Activated CD4-positive, alpha-beta memory T cell treated with anti-CD3 and anti-CD28 coated beads for 36 hours (primary cell): Measurements from ENCODE around the gene SOAT1. TPM values are rescaled to one million over a fixed set of nuclear protein-coding genes. Genes with fewer than 3 reads are reported as not detected.
"Not testable (repeated sequence)": the region's sequence is repeated elsewhere in the genome, so short reads cannot be mapped to it uniquely, and the experiment has no call there.

Experiments
- CTCF ChIA-PET: fragments of 350-600 bp; sonication (Branson Sonifier 250); formaldehyde crosslinking; loops from one replicate; lab custom pipeline; 2021; ENCODE audit warnings: antibody characterized with exemption, inconsistent platforms; lab: Charles Lee
- POLR2A ChIA-PET: fragments of 350-600 bp; sonication (Branson Sonifier 250); formaldehyde crosslinking; loops from one replicate; lab custom pipeline; 2021; ENCODE audit warnings: antibody characterized with exemption; lab: Charles Lee
- DNase-seq: peaks from one replicate; pipeline ENCODE4 v3.0.0-alpha.2; 2020
- H3K27ac Mint-ChIP-seq: one replicate; pipeline ENCODE4 v1.8.0; 2021; ENCODE audit warnings: mixed read lengths
- H3K27me3 Mint-ChIP-seq: one replicate; pipeline ENCODE4 v1.8.0; 2021; ENCODE audit warnings: mixed read lengths
- H3K36me3 Mint-ChIP-seq: one replicate; pipeline ENCODE4 v1.8.0; 2021; ENCODE audit warnings: mixed read lengths
- H3K4me1 Mint-ChIP-seq: one replicate; pipeline ENCODE4 v1.8.0; 2021; ENCODE audit warnings: low read depth, mixed read lengths
- H3K4me3 Mint-ChIP-seq: one replicate; pipeline ENCODE4 v1.8.0; 2021; ENCODE audit warnings: mild to moderate bottlenecking, mixed read lengths
- H3K9me3 Mint-ChIP-seq: one replicate; pipeline ENCODE4 v1.8.0; 2021; ENCODE audit warnings: mixed read lengths
- intact Hi-C: fragments of 100-400 bp; cut with micrococcal nuclease; formaldehyde crosslinking; loops from one replicate; pipeline ENCODE4 v1.15.1; 2023
- total RNA-seq, 2 experiments: library from RNA; stranded (reverse); gene quantifications; one replicate each; pipeline ENCODE4 v1.2.3, GENCODE V29; 2021

The SOAT1 gene
- total RNA-seq = 10 to 100 TPM; 37.8 to 42.9 TPM

GRCh38 chr1:179293340-179294327 is at the start of gene SOAT1:
Gene SOAT1, plus strand, starts transcription at chr1:179293797. Its CDS starts 8,888 bp downstream, at chr1:179302685.
- ChIA-PET CTCF (interaction anchor here (0.6 to 3.9 kb wide), 11 partner anchors 42 to 521 kb away, joined by 3 to 24 read pairs (median 6); partner anchors contain the start of gene TOR3A), POLR2A (interaction anchor here (0.7 to 1.8 kb wide), 7 partner anchors 9 to 212 kb away, joined by 3 to 9 read pairs (median 4); partner anchors contain the start of genes ABL2, AXDND1 and TOR3A)
- Mint-ChIP-seq H3K4me3 (peak within 1 kb of the TSS; percentile 97), H3K27me3 (no peaks in the 10 kb centered on the region), H3K9me3 (no peaks in the 10 kb centered on the region), H3K4me1 (peaks cover 41% of the 10 kb centered on the region), H3K27ac (peak within 1 kb of the TSS; percentile 91), H3K36me3 (peaks cover 4% of the 10 kb centered on the region)
- intact Hi-C loops = loop anchor here (1.0 to 10.0 kb wide), 10 partner anchors 24 to 589 kb away; partner anchors contain the start of gene TOR1AIP1
- peak; percentile 95 for DNase-seq

GRCh38 chr1:179245426-179245825 is 48.2 kb upstream of the SOAT1 start:
- H3K4me1 Mint-ChIP-seq, H3K9me3 Mint-ChIP-seq, DNase-seq, H3K36me3 Mint-ChIP-seq, H3K27ac Mint-ChIP-seq, CTCF ChIA-PET, intact Hi-C loops, H3K4me3 Mint-ChIP-seq, POLR2A ChIA-PET, H3K27me3 Mint-ChIP-seq: not testable (repeated sequence)

- H3K27ac Mint-ChIP-seq = no peak overlapping the region
- no peaks in the 10 kb centered on the region for H3K27me3 Mint-ChIP-seq
- no peaks in the 10 kb centered on the region for H3K4me1 Mint-ChIP-seq
- ChIA-PET POLR2A (no interaction called here), CTCF (interaction anchor here (0.7 kb wide), 1 partner anchor 474 kb away, joined by 4 read pairs; no protein-coding TSS in a partner anchor)
- intact Hi-C loops = no loop called here
- H3K36me3 Mint-ChIP-seq = no peaks in the 10 kb centered on the region
- no peaks in the 10 kb centered on the region for H3K9me3 Mint-ChIP-seq
- DNase-seq = no peak
- no peak overlapping the region for H3K4me3 Mint-ChIP-seq
Observed at GRCh38 chr1:179247923-179248322, 45.7 kb upstream of the SOAT1 start.

GRCh38 chr1:179251675-179252074 is 41.9 kb upstream of the SOAT1 start:
- intact Hi-C loops = loop anchor here (1.0 kb wide), 1 partner anchor 118 kb away; no protein-coding TSS in a partner anchor
- H3K27me3 Mint-ChIP-seq = no peaks in the 10 kb centered on the region
- H3K4me1 Mint-ChIP-seq = no peaks in the 10 kb centered on the region
- H3K4me3 Mint-ChIP-seq = no peak overlapping the region
- POLR2A ChIA-PET = no interaction called here
- DNase-seq = no peak
- H3K9me3 Mint-ChIP-seq = no peaks in the 10 kb centered on the region
- no peak overlapping the region for H3K27ac Mint-ChIP-seq
- CTCF ChIA-PET = interaction anchor here (0.6 to 2.4 kb wide), 10 partner anchors 14 to 563 kb away, joined by 3 to 19 read pairs (median 4); partner anchors contain the start of genes AXDND1 and SOAT1
- H3K36me3 Mint-ChIP-seq = no peaks in the 10 kb centered on the region

GRCh38 chr1:179252606-179253005 is 41.0 kb upstream of the SOAT1 start:
- Mint-ChIP-seq H3K27me3 (no peaks in the 10 kb centered on the region), H3K4me3 (no peak overlapping the region), H3K9me3 (no peaks in the 10 kb centered on the region), H3K4me1 (no peaks in the 10 kb centered on the region), H3K27ac (no peak overlapping the region), H3K36me3 (no peaks in the 10 kb centered on the region)
- intact Hi-C loops = no loop called here
- CTCF ChIA-PET = interaction anchor here (0.6 to 2.4 kb wide), 7 partner anchors 41 to 562 kb away, joined by 3 to 19 read pairs (median 4); partner anchors contain the start of genes AXDND1 and SOAT1
- no peak for DNase-seq
- POLR2A ChIA-PET = no interaction called here

GRCh38 chr1:179253286-179253972 is 40.2 kb upstream of the SOAT1 start:
- Mint-ChIP-seq H3K4me3 (no peak overlapping the region), H3K27me3 (no peaks in the 10 kb centered on the region), H3K4me1 (no peaks in the 10 kb centered on the region), H3K36me3 (no peaks in the 10 kb centered on the region), H3K9me3 (no peaks in the 10 kb centered on the region), H3K27ac (no peak overlapping the region)
- DNase-seq = no peak
- ChIA-PET CTCF (interaction anchor here (1.3 to 2.4 kb wide), 2 partner anchors 104 to 115 kb away, joined by 3 to 19 read pairs; no protein-coding TSS in a partner anchor), POLR2A (no interaction called here)
- intact Hi-C loops = no loop called here

GRCh38 chr1:179262183-179262582 is 31.4 kb upstream of the SOAT1 start:
- H3K36me3 Mint-ChIP-seq = no peaks in the 10 kb centered on the region
- CTCF ChIA-PET = no interaction called here
- no peaks in the 10 kb centered on the region for H3K27me3 Mint-ChIP-seq
- intact Hi-C loops = no loop called here
- H3K27ac Mint-ChIP-seq = no peak overlapping the region
- H3K4me3 Mint-ChIP-seq = no peak overlapping the region
- no peak for DNase-seq
- POLR2A ChIA-PET = no interaction called here
- H3K4me1 Mint-ChIP-seq = no peaks in the 10 kb centered on the region
- H3K9me3 Mint-ChIP-seq = no peaks in the 10 kb centered on the region

- DNase-seq = no peak
- intact Hi-C loops = no loop called here
- H3K27ac Mint-ChIP-seq = no peak overlapping the region
- CTCF ChIA-PET = no interaction called here
- H3K9me3 Mint-ChIP-seq = no peaks in the 10 kb centered on the region
- H3K36me3 Mint-ChIP-seq = no peaks in the 10 kb centered on the region
- POLR2A ChIA-PET = no interaction called here
- no peak overlapping the region for H3K4me3 Mint-ChIP-seq
- H3K27me3 Mint-ChIP-seq = no peaks in the 10 kb centered on the region
- H3K4me1 Mint-ChIP-seq = no peaks in the 10 kb centered on the region
Observed at GRCh38 chr1:179263121-179263520, 30.5 kb upstream of the SOAT1 start.

GRCh38 chr1:179264507-179264906 is 29.1 kb upstream of the SOAT1 start:
- POLR2A ChIA-PET = no interaction called here
- Mint-ChIP-seq H3K27me3 (no peaks in the 10 kb centered on the region), H3K4me1 (no peaks in the 10 kb centered on the region), H3K9me3 (no peaks in the 10 kb centered on the region), H3K36me3 (no peaks in the 10 kb centered on the region), H3K4me3 (no peak overlapping the region), H3K27ac (no peak overlapping the region)
- no peak for DNase-seq
- intact Hi-C loops = no loop called here
- CTCF ChIA-PET = no interaction called here

GRCh38 chr1:179269071-179269470 is 24.5 kb upstream of the SOAT1 start:
- POLR2A ChIA-PET = no interaction called here
- Mint-ChIP-seq H3K4me3 (no peak overlapping the region), H3K36me3 (no peaks in the 10 kb centered on the region)

GRCh38 chr1:179274424-179274823 is 19.2 kb upstream of the SOAT1 start:
- DNase-seq, H3K27me3 Mint-ChIP-seq, H3K4me1 Mint-ChIP-seq, intact Hi-C loops, CTCF ChIA-PET, H3K27ac Mint-ChIP-seq, H3K4me3 Mint-ChIP-seq, POLR2A ChIA-PET, H3K36me3 Mint-ChIP-seq, H3K9me3 Mint-ChIP-seq: not testable (repeated sequence)

More at GRCh38 chr1:179269071-179269470, 24.5 kb upstream of the SOAT1 start:
- CTCF ChIA-PET = no interaction called here
- no peaks in the 10 kb centered on the region for H3K4me1 Mint-ChIP-seq
- no peak overlapping the region for H3K27ac Mint-ChIP-seq
- intact Hi-C loops = no loop called here
- no peaks in the 10 kb centered on the region for H3K9me3 Mint-ChIP-seq
- no peak for DNase-seq
- no peaks in the 10 kb centered on the region for H3K27me3 Mint-ChIP-seq

- ChIA-PET CTCF (no interaction called here), POLR2A (no interaction called here)
- no peak for DNase-seq
- peaks cover 11% of the 10 kb centered on the region for H3K9me3 Mint-ChIP-seq
- H3K4me1 Mint-ChIP-seq = no peaks in the 10 kb centered on the region
- H3K27ac Mint-ChIP-seq = no peak overlapping the region
- intact Hi-C loops = no loop called here
- peaks cover 1% of the 10 kb centered on the region for H3K36me3 Mint-ChIP-seq
- H3K27me3 Mint-ChIP-seq = no peaks in the 10 kb centered on the region
- no peak overlapping the region for H3K4me3 Mint-ChIP-seq
Observed at GRCh38 chr1:179278920-179279319, 14.7 kb upstream of the SOAT1 start.
